Fibroblast of pulmonary artery (primary cell): ENCODE measurements around the gene MYL3.

Experiments
- DNase-seq: peaks from one replicate; pipeline ENCODE4 v3.0.0-alpha.2; 2010; ENCODE audit warnings: low read depth
- H3K4me3 ChIP-seq: replicated peaks from 2 replicates; pipeline ENCODE4 v1.5.1; 2011; ENCODE audit warnings: low read depth, mild to moderate bottlenecking, control low read depth, low read length, moderate library complexity
- CTCF ChIP-seq: IDR thresholded peaks from 2 replicates; pipeline ENCODE4 v1.5.1; 2011; ENCODE audit warnings: mild to moderate bottlenecking, control low read depth, low read length, inconsistent platforms; ENCODE audit errors: missing control alignments

The MYL3 gene

GRCh38 chr3:46903341-46904302, 40.4 kb upstream of the MYL3 start:
- H3K4me3 ChIP-seq, result no peak overlapping the region
- TF ChIP-seq CTCF, result no peak
- DNase-seq, result peak; percentile 39

GRCh38 chr3:46902188-46902631, 39.0 kb upstream of the MYL3 start:
- no peak for DNase-seq
- H3K4me3 ChIP-seq, result no peak overlapping the region
- no peak for TF ChIP-seq CTCF

GRCh38 chr3:46901591-46902187, 38.4 kb upstream of the MYL3 start:
- H3K4me3 ChIP-seq, result no peak overlapping the region
- TF ChIP-seq CTCF, result no peak
- DNase-seq, result no peak

GRCh38 chr3:46901061-46901460, 37.8 kb upstream of the MYL3 start:
- no peak for DNase-seq

GRCh38 chr3:46900356-46900755, 37.1 kb upstream of the MYL3 start:
- no peak overlapping the region for H3K4me3 ChIP-seq
- no peak for DNase-seq
- TF ChIP-seq CTCF, result no peak

More at GRCh38 chr3:46901061-46901460, 37.8 kb upstream of the MYL3 start:
- H3K4me3 ChIP-seq, result no peak overlapping the region
- no peak for TF ChIP-seq CTCF

- no peak for DNase-seq
- TF ChIP-seq CTCF, result no peak
- H3K4me3 ChIP-seq, result no peak overlapping the region
These were observed 36.7 kb upstream of the MYL3 start for GRCh38 chr3:46900007-46900292.
